OCI-LY7 (cell line): ENCODE data around the gene FTH1.

Source experiments
- CTCF ChIP-seq: fragments of 200-600 bp; sonication (generic); conservative IDR thresholded peaks from 2 replicates; pipeline ENCODE4 v1.5.1; 2014; ENCODE audit warnings: mild to moderate bottlenecking, antibody characterized with exemption, low read length, moderate library complexity, mixed read lengths
- EZH2phosphoT487 ChIP-seq: fragments of 200-600 bp; sonication (generic); IDR thresholded peaks from 2 replicates; pipeline ENCODE4 v1.6.1; 2018; ENCODE audit warnings: low read depth, borderline replicate concordance, mild to moderate bottlenecking, mixed run types, antibody characterized with exemption, low read length, moderate library complexity, mixed read lengths

DNA sequence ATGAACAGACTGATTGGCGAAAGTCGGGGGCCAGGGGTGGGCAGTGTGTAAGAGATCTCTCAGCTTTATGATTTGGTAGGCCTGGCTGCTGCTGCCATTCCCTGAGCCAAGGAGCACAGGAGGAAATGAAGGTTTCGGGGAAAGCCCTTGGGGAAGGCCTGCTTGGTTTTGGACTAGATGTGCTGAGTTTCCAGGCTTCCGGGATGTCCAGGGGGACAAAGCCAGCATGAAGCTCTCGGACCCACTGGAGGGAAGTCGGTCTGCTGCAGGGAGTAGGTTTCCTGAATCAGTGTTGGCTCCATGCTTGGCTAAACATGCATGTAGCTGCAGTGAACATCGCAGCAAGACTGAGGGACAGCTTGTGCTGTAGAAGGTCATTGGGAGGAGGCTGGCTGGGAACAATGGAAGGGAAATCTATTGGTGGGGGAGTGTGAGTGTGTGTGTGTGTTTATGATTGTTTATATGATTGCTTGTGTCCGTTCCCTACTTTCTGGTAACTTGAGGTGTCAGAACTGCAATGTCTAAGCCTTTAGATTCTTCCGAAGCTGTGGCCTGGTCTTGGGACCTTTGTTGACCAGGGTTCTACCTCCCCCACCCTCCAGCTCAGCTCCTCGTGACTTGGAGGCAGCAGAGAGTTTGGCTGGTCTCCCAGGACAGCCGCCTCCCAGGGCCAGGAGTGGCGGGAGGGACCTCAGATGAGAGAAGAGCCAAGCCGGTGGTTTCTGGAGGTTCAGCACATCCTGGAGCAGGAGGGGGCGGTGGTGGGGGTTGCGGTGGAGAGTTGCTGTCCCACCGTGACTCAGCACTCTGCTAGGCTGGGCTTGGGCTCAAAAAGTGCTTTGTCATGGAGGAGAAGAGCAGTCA is 4.0 kb upstream of the FTH1 start:
- TF ChIP-seq CTCF (no peak), EZH2phosphoT487 (no peak)
